Erythroblast (primary cell): ENCODE measurements around the gene SGCD.

ENCODE experiments used
- GATA1 ChIP-seq: IDR thresholded peaks from 2 replicates; pipeline ENCODE4 v1.6.1; 2011; ENCODE audit warnings: low read depth, mild to moderate bottlenecking, control low read depth, low read length, moderate library complexity
- POLR2A ChIP-seq: IDR thresholded peaks from 2 replicates; pipeline ENCODE4 v1.6.1; 2011; ENCODE audit warnings: mild to moderate bottlenecking, low read length

DNA sequence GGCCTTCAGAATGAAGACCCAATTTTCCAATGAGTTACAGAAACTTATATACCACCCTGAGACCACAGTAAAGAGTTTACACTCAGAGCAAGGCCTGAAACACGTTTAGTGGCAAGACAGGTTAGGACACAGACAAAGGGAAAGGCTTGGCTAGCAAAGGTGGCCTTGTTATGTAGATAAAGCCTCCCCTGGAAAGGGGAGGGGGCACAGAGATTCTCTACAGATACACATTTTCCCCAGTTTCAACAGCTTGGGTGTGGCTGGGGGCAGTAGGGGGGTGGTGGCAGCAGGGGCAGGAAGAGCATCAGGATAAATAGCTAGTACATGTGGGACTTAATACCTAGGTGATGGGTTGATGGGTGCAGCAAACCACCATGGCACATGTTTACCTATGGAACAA lies 471.2 kb downstream of the SGCD start:
- TF ChIP-seq POLR2A, result no peak
- TF ChIP-seq GATA1, result no peak
